ENCODE measurements around the gene HS1BP3.

- no peak for TF ChIP-seq TEAD4 (IDR thresholded peaks at IDR 0.05; ENCODE audit: low read length)
- TF ChIP-seq TEAD4 (CRISPR knock-in tag; IDR thresholded peaks at IDR 0.05; ENCODE audit: borderline replicate concordance), result no peak
- TF ChIP-seq ZFX (CRISPR knock-in tag; IDR thresholded peaks at IDR 0.05), result no peak
- no peak for TF ChIP-seq PCBP1 (IDR thresholded peaks at IDR 0.05; ENCODE audit: low read depth, low read length, poor library complexity, severe bottlenecking)
- TF ChIP-seq, protein P1, sequence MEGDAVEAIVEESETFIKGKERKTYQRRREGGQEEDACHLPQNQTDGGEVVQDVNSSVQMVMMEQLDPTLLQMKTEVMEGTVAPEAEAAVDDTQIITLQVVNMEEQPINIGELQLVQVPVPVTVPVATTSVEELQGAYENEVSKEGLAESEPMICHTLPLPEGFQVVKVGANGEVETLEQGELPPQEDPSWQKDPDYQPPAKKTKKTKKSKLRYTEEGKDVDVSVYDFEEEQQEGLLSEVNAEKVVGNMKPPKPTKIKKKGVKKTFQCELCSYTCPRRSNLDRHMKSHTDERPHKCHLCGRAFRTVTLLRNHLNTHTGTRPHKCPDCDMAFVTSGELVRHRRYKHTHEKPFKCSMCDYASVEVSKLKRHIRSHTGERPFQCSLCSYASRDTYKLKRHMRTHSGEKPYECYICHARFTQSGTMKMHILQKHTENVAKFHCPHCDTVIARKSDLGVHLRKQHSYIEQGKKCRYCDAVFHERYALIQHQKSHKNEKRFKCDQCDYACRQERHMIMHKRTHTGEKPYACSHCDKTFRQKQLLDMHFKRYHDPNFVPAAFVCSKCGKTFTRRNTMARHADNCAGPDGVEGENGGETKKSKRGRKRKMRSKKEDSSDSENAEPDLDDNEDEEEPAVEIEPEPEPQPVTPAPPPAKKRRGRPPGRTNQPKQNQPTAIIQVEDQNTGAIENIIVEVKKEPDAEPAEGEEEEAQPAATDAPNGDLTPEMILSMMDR (IDR thresholded peaks at IDR 0.05 in 2 of 3, conservative IDR thresholded peaks at IDR 0.05 in 1 of 3; ENCODE audit: insufficient read depth in 2 of 3, low read depth in 1 of 3, low read length in 3 of 3), result no peak
- TF ChIP-seq PRDM10 (IDR thresholded peaks at IDR 0.05; ENCODE audit: partially characterized antibody), result no peak
- TF ChIP-seq FOS (IDR thresholded peaks at IDR 0.05; ENCODE audit: extremely low read depth, insufficient read length), result no peak
- no peak for TF ChIP-seq SIRT6 (IDR thresholded peaks at IDR 0.05; ENCODE audit: low read depth, low read length)
Measured at GRCh38 chr2:20570249-20570648, 80.6 kb downstream of the HS1BP3 start.
